Parathyroid adenoma (tissue), 2 donors: Measurements from ENCODE around the gene ZNF324.
A peak's percentile ranks its signal among the peaks of the same experiment; 100 is the strongest.
"Not testable (repeated sequence)": the region's sequence is repeated elsewhere in the genome, so short reads cannot be mapped to it uniquely, and the experiment has no call there.

Source experiments
- H2AFZ ChIP-seq: fragments of 300-600 bp; sonication (generic); one replicate; pipeline ENCODE4 v1.7.0; 2017; ENCODE audit warnings: antibody characterized with exemption, mild to moderate bottlenecking
- H3K27ac ChIP-seq: fragments of 300-600 bp; sonication (generic); one replicate; pipeline ENCODE4 v1.7.0; 2017
- H3K27me3 ChIP-seq: fragments of 300-600 bp; sonication (generic); one replicate; pipeline ENCODE4 v1.7.0; 2017; ENCODE audit warnings: low read length; ENCODE audit not compliant: control insufficient read depth, insufficient read depth
- H3K36me3 ChIP-seq: fragments of 300-600 bp; sonication (generic); one replicate; pipeline ENCODE4 v1.7.0; 2017; ENCODE audit warnings: low read length; ENCODE audit not compliant: control insufficient read depth, insufficient read depth
- H3K4me1 ChIP-seq: fragments of 300-600 bp; sonication (generic); one replicate; pipeline ENCODE4 v1.7.0; 2017; ENCODE audit warnings: control low read depth
- H3K4me2 ChIP-seq: fragments of 300-600 bp; sonication (generic); one replicate; pipeline ENCODE4 v1.7.0; 2017; ENCODE audit warnings: low read length
- H3K4me3 ChIP-seq: fragments of 300-600 bp; sonication (generic); one replicate; pipeline ENCODE4 v1.7.0; 2017; ENCODE audit warnings: low read depth, low read length
- H3K79me2 ChIP-seq: fragments of 300-600 bp; sonication (generic); one replicate; pipeline ENCODE4 v1.7.0; 2017; ENCODE audit warnings: control low read depth
- H3K9ac ChIP-seq: fragments of 300-600 bp; sonication (generic); one replicate; pipeline ENCODE4 v1.7.0; 2017; ENCODE audit warnings: mild to moderate bottlenecking
- H3K9me3 ChIP-seq: fragments of 300-600 bp; sonication (generic); one replicate; pipeline ENCODE4 v1.7.0; 2017; ENCODE audit warnings: low read length; ENCODE audit not compliant: control insufficient read depth
- TF ChIP-seq, protein P1 (sequence below): fragments of 300-600 bp; sonication (generic); IDR thresholded peaks from one replicate; pipeline ENCODE4 v1.7.0; 2017; ENCODE audit warnings: antibody characterized with exemption, mild to moderate bottlenecking
- donor health status: primary hyperparathyroidism.

ZNF324 gene

DNA sequence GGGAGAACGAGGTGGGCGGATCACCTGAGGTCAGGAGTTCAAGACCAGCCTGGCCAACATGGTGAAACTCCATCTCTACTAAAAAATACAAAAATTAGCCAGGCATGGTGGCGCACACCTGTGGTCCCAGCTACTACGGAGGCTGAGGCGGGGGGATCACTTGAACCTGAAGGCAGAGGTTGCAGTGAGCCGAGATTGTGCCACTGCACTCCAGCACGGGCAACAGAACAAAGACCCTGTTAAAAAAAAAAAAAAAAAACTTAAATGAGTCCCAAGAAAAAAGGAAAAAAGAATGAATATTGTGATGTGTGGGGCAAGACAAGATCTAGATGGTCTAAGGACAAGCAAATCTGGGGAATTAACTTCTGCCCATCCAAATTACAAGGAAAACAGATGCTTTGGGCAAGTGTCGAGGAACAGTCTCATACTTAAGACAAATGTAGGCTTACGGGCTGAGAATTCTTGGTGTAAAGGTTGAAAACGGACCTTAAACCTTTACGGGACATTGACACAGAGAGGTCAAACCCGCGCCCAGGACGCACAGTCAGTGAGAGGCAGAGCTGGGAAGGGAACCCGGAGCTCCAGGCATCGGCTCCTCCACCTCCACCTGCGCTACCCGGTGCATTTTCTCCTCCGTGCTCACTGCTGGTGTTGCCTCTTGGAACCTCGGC is 656 bp upstream of the ZNF324 start:
- peak overlapping the region; percentile 93 for H2AFZ ChIP-seq
- no peaks in the 10 kb centered on the region for H3K27me3 ChIP-seq
- H3K27ac ChIP-seq, result peak overlapping the region; percentile 72
- no peaks in the 10 kb centered on the region for H3K9me3 ChIP-seq
- peaks cover 13% of the 10 kb centered on the region for H3K79me2 ChIP-seq
- H3K36me3 ChIP-seq, result no peaks in the 10 kb centered on the region
- TF ChIP-seq, protein P1, sequence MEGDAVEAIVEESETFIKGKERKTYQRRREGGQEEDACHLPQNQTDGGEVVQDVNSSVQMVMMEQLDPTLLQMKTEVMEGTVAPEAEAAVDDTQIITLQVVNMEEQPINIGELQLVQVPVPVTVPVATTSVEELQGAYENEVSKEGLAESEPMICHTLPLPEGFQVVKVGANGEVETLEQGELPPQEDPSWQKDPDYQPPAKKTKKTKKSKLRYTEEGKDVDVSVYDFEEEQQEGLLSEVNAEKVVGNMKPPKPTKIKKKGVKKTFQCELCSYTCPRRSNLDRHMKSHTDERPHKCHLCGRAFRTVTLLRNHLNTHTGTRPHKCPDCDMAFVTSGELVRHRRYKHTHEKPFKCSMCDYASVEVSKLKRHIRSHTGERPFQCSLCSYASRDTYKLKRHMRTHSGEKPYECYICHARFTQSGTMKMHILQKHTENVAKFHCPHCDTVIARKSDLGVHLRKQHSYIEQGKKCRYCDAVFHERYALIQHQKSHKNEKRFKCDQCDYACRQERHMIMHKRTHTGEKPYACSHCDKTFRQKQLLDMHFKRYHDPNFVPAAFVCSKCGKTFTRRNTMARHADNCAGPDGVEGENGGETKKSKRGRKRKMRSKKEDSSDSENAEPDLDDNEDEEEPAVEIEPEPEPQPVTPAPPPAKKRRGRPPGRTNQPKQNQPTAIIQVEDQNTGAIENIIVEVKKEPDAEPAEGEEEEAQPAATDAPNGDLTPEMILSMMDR, result no peak
- peak overlapping the region; percentile 92 for H3K4me3 ChIP-seq
- H3K4me2 ChIP-seq, result peak overlapping the region; percentile 84
- H3K4me1 ChIP-seq, result no peaks in the 10 kb centered on the region
- no peak overlapping the region for H3K9ac ChIP-seq

DNA sequence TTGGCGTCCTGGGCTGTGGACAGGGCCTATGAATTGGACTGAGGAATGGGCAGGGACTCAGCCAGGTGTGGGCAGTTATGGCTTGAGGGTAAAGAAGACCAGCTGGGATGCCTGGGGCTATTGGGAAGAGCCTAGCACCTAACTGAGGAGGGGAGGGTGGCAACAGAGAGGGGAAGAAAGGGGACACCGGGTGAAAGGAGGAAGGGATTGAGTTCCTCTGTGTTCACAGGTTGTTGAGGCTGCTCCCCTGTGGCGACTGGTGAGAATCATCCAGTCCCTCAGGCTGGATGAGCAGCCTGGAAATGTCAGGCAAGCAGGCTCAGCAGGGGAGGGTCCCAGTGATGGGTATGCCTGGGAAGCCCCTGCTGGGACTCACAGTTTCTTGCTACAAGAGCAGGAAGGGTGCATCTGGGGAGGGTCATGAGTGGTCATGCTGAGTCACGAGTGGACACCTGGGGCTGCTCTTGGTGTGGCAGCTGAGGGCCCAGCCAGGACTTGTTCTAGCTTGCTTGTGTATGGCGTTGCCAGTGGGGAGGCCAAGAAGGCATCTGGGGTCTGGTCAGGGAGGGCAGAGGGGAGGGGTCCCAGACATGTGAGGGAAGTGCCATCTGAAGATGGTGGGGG is 1.4 kb downstream of the ZNF324 start:
- TF ChIP-seq, protein P1, result no peak
- no peak overlapping the region for H2AFZ ChIP-seq
- peak overlapping the region; percentile 14 for H3K4me2 ChIP-seq
- H3K27ac ChIP-seq, result no peak overlapping the region
- no peaks in the 10 kb centered on the region for H3K36me3 ChIP-seq
- H3K4me1 ChIP-seq, result no peaks in the 10 kb centered on the region
- H3K9ac ChIP-seq, result no peak overlapping the region
- H3K27me3 ChIP-seq, result no peaks in the 10 kb centered on the region
- peaks cover 13% of the 10 kb centered on the region for H3K79me2 ChIP-seq
- no peak overlapping the region for H3K4me3 ChIP-seq
- no peaks in the 10 kb centered on the region for H3K9me3 ChIP-seq

DNA sequence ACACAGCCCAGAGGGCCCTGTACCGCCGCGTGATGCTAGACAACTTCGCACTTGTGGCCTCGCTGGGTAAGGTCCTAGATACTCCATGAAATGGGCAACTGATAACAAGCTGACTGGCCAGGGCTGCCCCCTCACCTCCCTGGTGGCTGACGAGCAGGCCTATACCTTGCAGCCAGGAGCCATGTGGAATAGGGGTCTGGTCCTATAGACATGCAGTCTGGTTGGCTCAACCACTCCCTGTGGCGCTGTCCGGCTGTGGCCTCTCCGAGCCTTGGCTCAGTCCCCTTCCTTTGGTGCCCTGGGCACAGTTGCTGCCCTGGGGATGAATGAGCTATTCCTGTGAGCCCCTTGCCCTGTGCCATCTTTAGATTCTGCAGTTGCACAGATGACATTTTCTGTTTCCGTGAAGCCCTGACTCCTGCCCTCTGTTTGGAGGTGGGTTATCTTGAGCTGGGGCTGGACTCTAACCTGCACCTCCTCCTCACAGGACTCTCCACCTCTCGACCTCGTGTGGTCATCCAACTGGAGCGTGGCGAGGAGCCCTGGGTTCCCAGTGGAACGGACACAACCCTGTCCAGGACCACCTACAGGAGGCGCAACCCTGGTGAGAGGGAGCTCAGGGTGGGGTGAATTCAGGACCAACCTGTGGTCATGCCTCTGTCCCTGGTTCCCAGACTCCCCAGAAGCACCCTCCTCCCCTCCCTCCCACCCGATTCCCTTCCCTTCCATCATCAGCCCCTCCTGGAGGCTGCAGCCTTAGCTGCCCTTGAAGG is 2.5 kb downstream of the ZNF324 start:
- H3K4me1 ChIP-seq, result peaks cover under 1% of the 10 kb centered on the region
- H2AFZ ChIP-seq, result no peak overlapping the region
- no peak overlapping the region for H3K27ac ChIP-seq
- H3K27me3 ChIP-seq, result no peaks in the 10 kb centered on the region
- H3K36me3 ChIP-seq, result no peaks in the 10 kb centered on the region
- H3K79me2 ChIP-seq, result peaks cover 13% of the 10 kb centered on the region
- no peak overlapping the region for H3K4me2 ChIP-seq
- TF ChIP-seq, protein P1, result no peak
- H3K9me3 ChIP-seq, result no peaks in the 10 kb centered on the region
- no peak overlapping the region for H3K9ac ChIP-seq
- H3K4me3 ChIP-seq, result no peak overlapping the region

DNA sequence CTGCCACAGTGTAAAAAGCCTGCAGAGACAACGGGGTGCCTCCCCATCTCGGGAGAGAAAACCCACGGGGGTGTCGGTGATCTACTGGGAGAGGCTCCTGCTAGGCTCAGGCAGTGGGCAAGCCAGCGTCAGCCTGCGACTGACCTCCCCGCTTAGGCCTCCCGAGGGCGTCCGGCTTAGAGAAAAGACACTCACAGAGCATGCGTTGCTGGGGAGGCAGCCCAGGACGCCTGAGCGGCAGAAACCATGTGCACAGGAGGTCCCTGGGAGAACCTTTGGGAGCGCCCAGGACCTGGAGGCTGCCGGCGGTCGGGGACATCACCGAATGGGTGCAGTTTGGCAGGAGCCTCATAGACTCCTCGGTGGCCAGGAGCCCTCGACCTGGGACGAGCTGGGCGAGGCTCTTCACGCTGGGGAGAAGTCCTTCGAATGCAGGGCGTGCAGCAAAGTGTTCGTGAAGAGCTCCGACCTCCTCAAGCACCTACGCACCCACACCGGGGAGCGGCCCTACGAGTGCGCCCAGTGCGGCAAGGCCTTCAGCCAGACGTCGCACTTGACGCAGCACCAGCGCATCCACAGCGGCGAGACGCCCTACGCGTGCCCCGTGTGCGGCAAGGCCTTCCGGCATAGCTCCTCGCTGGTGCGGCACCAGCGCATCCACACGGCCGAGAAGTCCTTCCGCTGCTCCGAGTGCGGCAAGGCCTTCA is 4.1 kb downstream of the ZNF324 start:
- not testable (repeated sequence) for H3K9me3 ChIP-seq, H3K27ac ChIP-seq, H3K27me3 ChIP-seq, H3K4me2 ChIP-seq, H2AFZ ChIP-seq, H3K9ac ChIP-seq, H3K4me3 ChIP-seq, H3K36me3 ChIP-seq, H3K4me1 ChIP-seq
- peaks cover 13% of the 10 kb centered on the region for H3K79me2 ChIP-seq

DNA sequence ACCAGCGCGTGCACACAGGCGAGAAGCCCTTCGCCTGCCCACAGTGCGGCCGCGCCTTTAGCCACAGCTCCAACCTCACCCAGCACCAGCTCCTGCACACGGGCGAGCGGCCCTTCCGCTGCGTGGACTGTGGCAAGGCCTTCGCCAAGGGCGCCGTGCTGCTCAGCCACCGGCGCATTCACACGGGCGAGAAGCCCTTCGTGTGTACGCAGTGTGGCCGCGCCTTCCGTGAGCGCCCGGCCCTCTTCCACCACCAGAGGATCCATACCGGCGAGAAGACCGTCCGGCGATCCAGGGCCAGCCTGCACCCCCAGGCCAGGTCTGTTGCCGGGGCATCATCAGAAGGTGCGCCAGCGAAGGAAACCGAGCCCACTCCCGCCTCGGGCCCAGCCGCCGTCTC is 4.9 kb downstream of the ZNF324 start:
- H3K9ac ChIP-seq, result no peak overlapping the region
- no peaks in the 10 kb centered on the region for H3K9me3 ChIP-seq
- no peak overlapping the region for H3K4me2 ChIP-seq
- no peak overlapping the region for H3K4me3 ChIP-seq
- H3K27me3 ChIP-seq, result no peaks in the 10 kb centered on the region
- no peak overlapping the region for H2AFZ ChIP-seq
- peaks cover 13% of the 10 kb centered on the region for H3K4me1 ChIP-seq
- TF ChIP-seq, protein P1, result no peak
- H3K27ac ChIP-seq, result no peak overlapping the region
- peaks cover 13% of the 10 kb centered on the region for H3K79me2 ChIP-seq
- H3K36me3 ChIP-seq, result no peaks in the 10 kb centered on the region
